ENCODE results near the gene NEK10.
A peak's percentile ranks its signal among the peaks of the same experiment; 100 is the strongest.

Gene NEK10

GRCh38 chr3:27165321-27165721 lies 203.9 kb downstream of the NEK10 start:
- DNase-seq = no peak

- DNase-seq = no peak
These were observed 208.3 kb downstream of the NEK10 start for GRCh38 chr3:27160779-27161287.

- DNase-seq = no peak
These were observed 209.0 kb downstream of the NEK10 start for GRCh38 chr3:27160146-27160545.

- DNase-seq = no peak
These were observed 222.0 kb downstream of the NEK10 start for GRCh38 chr3:27147215-27147614.

DNA sequence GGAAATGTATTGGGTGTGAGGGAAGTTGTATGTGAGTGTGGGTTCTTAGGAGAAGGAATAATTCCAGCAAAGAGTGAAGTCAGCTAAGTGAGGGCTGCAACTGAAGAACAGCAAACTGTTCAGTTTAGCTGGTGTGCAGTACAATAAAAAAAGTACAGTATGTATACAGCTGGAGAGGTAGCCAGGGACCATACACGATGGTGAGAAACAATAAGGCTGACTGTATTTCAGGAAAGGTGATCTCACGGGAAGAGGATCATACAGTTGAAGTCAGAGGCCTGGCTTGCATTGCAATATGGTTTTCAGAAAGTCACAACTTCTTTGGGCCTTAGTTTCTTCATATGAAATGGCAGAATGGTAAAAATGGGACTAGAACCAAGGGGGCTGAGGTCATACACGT lies 222.4 kb downstream of the NEK10 start:
- DNase-seq = no peak

GRCh38 chr3:27145719-27146118 lies 223.5 kb downstream of the NEK10 start:
- no peak for DNase-seq

DNA sequence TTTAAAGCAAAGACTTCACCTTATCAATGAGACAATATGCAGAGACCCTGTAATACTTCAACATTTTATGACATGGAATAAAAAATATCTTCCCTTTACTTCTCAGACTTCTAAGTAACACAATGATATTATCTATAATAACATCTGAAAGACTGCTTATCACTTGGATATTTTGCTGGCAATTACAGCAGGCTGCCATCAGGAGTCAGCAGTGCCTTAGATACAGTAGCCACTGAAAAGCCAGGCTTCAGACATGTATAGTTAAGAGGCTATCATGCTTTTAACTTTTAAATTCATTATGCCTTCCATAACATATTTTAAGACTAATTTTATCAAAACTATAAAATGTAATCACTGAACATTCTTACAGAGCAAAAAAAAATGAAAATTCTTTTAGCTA lies 227.5 kb downstream of the NEK10 start:
- no peak for DNase-seq

- no peak for DNase-seq
These were observed 230.6 kb downstream of the NEK10 start for GRCh38 chr3:27138562-27138961.

- DNase-seq = no peak
These were observed 231.2 kb downstream of the NEK10 start for GRCh38 chr3:27138005-27138404.

- DNase-seq = peak; percentile 14
These were observed 234.9 kb downstream of the NEK10 start for GRCh38 chr3:27134171-27134796.

DNA sequence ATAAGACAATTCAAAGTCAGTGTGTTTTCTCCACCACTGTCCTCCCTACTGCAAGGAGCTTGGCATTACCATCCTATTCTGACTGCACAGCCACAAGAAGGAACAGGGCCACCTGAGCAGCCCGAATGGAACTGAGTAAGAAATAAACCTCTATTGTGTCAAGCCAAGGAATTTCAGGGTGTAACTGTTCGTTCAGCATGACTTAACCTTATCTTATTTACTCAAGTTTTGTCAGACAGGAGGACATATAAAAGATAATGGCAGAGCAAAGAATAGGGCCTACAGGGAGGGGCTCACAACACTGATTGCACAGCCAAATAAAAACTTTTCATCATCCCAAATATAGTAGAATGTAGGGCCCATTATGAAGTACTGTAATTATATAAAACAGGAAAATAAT lies 236.1 kb downstream of the NEK10 start:
- no peak for DNase-seq

- no peak for DNase-seq
These were observed 238.4 kb downstream of the NEK10 start for GRCh38 chr3:27130796-27131195.

- no peak for DNase-seq
These were observed 241.3 kb downstream of the NEK10 start for GRCh38 chr3:27127879-27128278.

GRCh38 chr3:27127195-27127594 lies 242.0 kb downstream of the NEK10 start:
- no peak for DNase-seq

- no peak for DNase-seq
These were observed 243.2 kb downstream of the NEK10 start for GRCh38 chr3:27125821-27126501.

DNA sequence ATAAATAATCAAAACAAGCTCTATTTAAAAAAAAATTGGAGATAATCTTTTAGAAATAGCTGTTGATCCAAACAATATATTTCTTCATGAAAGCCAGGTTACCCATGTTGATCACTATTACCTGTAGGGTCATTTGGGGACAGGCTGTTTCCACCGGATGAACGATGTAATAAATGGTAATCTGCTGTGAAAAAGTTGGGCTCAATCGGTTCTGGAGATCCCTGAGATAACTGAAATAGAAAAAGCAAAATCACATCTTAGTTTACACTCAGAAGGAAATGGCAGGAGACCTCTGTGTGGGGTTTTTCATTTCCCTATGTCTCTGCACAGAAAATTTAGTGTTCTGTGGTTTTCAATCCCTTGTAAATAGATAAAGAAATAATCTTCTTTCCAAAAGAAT lies 249.5 kb downstream of the NEK10 start:
- no peak for DNase-seq

- DNase-seq = no peak
These were observed 253.8 kb downstream of the NEK10 start for GRCh38 chr3:27115352-27115751.

GRCh38 chr3:27114684-27115083 lies 254.5 kb downstream of the NEK10 start:
- DNase-seq = no peak

DNA sequence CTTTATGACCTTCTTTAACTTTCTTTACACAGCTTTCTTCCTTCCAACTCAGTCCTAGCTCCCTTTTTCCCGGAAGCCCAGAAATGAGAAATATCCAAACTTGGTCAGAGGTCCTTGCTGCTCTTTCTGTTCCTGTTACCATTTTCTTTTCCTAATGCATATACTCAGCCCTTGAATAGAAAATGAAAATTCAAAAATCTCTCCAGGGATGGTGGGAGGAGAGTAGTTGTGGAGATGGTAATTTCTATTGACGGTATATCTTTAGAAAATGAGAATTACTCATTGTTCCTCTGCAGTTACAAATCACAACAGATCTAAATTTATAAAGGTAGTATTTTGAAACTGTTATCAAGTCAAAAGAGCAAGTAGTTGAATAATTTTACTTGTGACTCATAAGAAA lies 255.1 kb downstream of the NEK10 start:
- no peak for DNase-seq

- DNase-seq = no peak
These were observed 259.2 kb downstream of the NEK10 start for GRCh38 chr3:27110020-27110419.

GRCh38 chr3:27108322-27108721 lies 260.9 kb downstream of the NEK10 start:
- DNase-seq = no peak

GRCh38 chr3:27105904-27106303 lies 263.3 kb downstream of the NEK10 start:
- DNase-seq = no peak

- no peak for DNase-seq
These were observed 272.0 kb downstream of the NEK10 start for GRCh38 chr3:27097182-27097581.

DNA sequence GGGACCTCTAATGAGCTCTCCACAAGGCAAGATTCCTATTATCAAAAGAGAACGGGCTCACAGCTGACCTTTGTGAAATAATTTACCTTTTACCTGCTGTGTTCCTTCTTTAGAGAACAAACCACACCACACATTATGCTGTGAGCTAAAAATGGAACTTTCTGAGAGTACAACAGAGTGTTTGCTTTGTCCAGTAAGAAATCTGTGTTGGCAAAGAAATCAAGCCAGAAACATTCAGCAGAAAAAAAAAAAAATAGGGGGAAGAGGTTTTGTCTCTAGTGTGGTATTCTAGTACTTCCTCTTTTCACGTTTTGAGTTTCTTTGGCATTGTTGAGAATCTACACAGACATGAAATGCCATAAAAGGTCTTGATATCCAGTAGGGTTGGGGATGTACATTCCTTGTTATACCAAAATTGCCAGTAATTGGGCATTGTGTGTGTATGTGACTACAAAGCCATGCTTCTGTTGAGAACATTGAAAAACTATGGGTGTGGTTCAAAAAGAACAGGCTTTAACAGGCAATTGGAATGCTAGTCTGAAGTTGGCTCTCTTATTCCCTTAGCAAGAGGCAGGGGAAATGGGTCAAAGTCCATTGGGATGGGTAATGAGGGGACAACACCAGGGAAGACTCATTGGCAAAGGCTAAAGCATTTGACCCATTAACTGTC lies 273.5 kb downstream of the NEK10 start:
- no peak for DNase-seq
